Measurements from ENCODE around the gene KDM4C.

DNA sequence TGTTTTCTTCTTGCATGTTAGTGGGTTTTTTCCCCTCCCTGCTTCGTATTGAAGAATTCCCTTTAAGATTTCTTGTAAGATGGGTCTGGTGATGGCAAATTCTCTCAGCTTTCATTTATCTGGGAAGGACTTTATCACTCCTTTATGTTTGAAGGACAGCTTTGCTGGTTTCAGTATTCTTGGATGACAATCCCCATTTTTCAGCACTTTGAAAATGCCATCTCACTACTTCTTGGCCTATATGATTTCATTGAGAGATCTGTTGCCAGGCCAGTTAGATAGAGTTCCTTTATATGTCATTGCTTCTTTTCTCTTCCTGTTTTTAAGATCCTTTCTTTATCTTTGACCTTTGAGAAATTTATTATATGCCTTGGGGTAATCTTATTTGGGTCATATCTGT is 106.3 kb downstream of the KDM4C start:
- TF ChIP-seq, protein P1, sequence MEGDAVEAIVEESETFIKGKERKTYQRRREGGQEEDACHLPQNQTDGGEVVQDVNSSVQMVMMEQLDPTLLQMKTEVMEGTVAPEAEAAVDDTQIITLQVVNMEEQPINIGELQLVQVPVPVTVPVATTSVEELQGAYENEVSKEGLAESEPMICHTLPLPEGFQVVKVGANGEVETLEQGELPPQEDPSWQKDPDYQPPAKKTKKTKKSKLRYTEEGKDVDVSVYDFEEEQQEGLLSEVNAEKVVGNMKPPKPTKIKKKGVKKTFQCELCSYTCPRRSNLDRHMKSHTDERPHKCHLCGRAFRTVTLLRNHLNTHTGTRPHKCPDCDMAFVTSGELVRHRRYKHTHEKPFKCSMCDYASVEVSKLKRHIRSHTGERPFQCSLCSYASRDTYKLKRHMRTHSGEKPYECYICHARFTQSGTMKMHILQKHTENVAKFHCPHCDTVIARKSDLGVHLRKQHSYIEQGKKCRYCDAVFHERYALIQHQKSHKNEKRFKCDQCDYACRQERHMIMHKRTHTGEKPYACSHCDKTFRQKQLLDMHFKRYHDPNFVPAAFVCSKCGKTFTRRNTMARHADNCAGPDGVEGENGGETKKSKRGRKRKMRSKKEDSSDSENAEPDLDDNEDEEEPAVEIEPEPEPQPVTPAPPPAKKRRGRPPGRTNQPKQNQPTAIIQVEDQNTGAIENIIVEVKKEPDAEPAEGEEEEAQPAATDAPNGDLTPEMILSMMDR (IDR thresholded peaks at IDR 0.05), result no peak
- no peak for TF ChIP-seq POLR2A (IDR thresholded peaks at IDR 0.05)

Measured in thyroid gland (tissue), 4 donors.